ENCODE data around the gene AKT1. TPM values are rescaled to one million over a fixed set of nuclear protein-coding genes. Genes with fewer than 3 reads are reported as not detected.
"Not testable (repeated sequence)": the region's sequence is repeated elsewhere in the genome, so short reads cannot be mapped to it uniquely, and the experiment has no call there.

AKT1 gene
- total and polyA plus RNA-seq, 2 donors: 56.2 to 90.9 TPM

DNA sequence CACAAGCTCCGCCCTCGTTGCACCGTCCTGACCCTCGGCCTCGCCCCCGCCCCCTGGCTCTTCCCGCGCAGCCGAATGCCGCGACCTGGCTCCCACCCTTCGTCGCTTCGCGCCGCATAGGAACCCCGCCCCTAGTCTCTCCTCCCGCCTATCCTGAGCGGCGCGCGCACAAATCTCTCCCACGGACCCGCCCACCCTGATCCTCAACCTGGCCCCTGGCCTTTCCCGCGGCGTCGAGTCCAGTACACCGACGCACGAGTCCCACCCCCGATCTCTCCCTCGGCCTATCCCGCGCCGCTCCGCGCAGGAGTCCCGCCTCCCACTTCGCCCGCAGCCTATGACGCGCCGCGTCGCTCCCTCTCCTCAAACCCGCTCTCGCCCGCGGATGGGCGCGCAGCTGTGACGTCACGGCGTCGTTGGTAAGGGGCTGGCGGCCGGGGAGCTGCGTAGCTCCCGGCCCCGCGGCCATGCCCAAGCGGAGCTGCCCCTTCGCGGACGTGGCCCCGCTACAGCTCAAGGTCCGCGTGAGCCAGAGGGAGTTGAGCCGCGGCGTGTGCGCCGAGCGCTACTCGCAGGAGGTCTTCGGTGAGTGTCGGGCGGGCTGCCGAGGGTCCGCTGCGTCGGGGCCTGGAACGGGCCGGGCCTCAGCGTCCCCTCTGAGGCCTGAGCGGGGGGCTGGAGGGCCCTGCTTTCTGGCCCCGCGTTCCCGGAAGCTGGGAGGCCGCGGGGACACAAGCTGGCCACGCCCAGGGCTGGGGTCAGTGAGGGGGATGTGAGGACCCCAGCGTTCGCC, 42.6 kb downstream of the AKT1 start, which contains the start of gene SIVA1:
SIVA1 (plus strand) TSS at position 413 of the 793 bp plus-strand sequence; CDS start at position 468, 55 bp downstream.
- Histone ChIP-seq H3K4me1 (ENCODE audit: control insufficient read depth in 2 of 2, insufficient read depth in 2 of 2, low read length in 2 of 2) (peaks cover 38 to 72% of the 10 kb centered on the region in 2 donors), H3K36me3 (ENCODE audit: control insufficient read depth in 2 of 2, insufficient read depth in 2 of 2, low read length in 1 of 2) (peaks cover 12 to 35% of the 10 kb centered on the region in 2 donors), H3K27me3 (ENCODE audit: control insufficient read depth in 2 of 2, insufficient read depth in 1 of 2, low read length in 1 of 2) (no peaks in the 10 kb centered on the region), H3K9me3 (ENCODE audit: control insufficient read depth in 2 of 2, insufficient read depth in 1 of 2, low read length in 1 of 2) (peaks cover 0 to 27% of the 10 kb centered on the region in 2 donors), H3K27ac (ENCODE audit: low read depth in 1 of 2, low read length in 1 of 2) (peak within 1 kb of the TSS; percentile 67 to 96), H3K4me3 (ENCODE audit: low read length in 2 of 2) (peak within 1 kb of the TSS; percentile 90 to 97)
- peak; percentile 96 to 100 (median 99) for DNase-seq (ENCODE audit: low read depth in 6 of 9, low spot score in 9 of 9)
- WGBS: under 1% methylated on average over 95 of the region's 95 CpGs

GRCh38 chr14:104752423-104752734, 43.2 kb downstream of the AKT1 start:
- 2% methylated on average over 21 of the region's 21 CpGs for WGBS
- Histone ChIP-seq H3K9me3 (ENCODE audit: control insufficient read depth in 2 of 2, insufficient read depth in 1 of 2, low read length in 1 of 2) (peaks cover 0 to 27% of the 10 kb centered on the region in 2 donors), H3K27me3 (ENCODE audit: control insufficient read depth in 2 of 2, insufficient read depth in 1 of 2, low read length in 1 of 2) (no peaks in the 10 kb centered on the region), H3K27ac (ENCODE audit: low read depth in 1 of 2, low read length in 1 of 2) (peak overlapping the region; percentile 67 to 96), H3K4me3 (ENCODE audit: low read length in 2 of 2) (peak overlapping the region; percentile 90 to 97), H3K36me3 (ENCODE audit: control insufficient read depth in 2 of 2, insufficient read depth in 2 of 2, low read length in 1 of 2) (peaks cover 7 to 30% of the 10 kb centered on the region in 2 donors), H3K4me1 (ENCODE audit: control insufficient read depth in 2 of 2, insufficient read depth in 2 of 2, low read length in 2 of 2) (peaks cover 33 to 70% of the 10 kb centered on the region in 2 donors)
- DNase-seq (ENCODE audit: low read depth in 6 of 9, low spot score in 9 of 9): no peak

GRCh38 chr14:104751539-104752422, 43.8 kb downstream of the AKT1 start:
- H3K27me3 ChIP-seq (ENCODE audit: control insufficient read depth in 2 of 2, insufficient read depth in 1 of 2, low read length in 1 of 2): no peaks in the 10 kb centered on the region
- peaks cover 7 to 25% of the 10 kb centered on the region in 2 donors for H3K36me3 ChIP-seq (ENCODE audit: control insufficient read depth in 2 of 2, insufficient read depth in 2 of 2, low read length in 1 of 2)
- DNase-seq (ENCODE audit: low read depth in 6 of 9, low spot score in 9 of 9): no peak
- H3K4me3 ChIP-seq (ENCODE audit: low read length in 2 of 2): peak overlapping the region; percentile 90 to 97
- peak overlapping the region; percentile 67 to 96 for H3K27ac ChIP-seq (ENCODE audit: low read depth in 1 of 2, low read length in 1 of 2)
- peaks cover 0 to 27% of the 10 kb centered on the region in 2 donors for H3K9me3 ChIP-seq (ENCODE audit: control insufficient read depth in 2 of 2, insufficient read depth in 1 of 2, low read length in 1 of 2)
- H3K4me1 ChIP-seq (ENCODE audit: control insufficient read depth in 2 of 2, insufficient read depth in 2 of 2, low read length in 2 of 2): peaks cover 28 to 68% of the 10 kb centered on the region in 2 donors
- 77% methylated on average over 90 of the region's 90 CpGs for WGBS

DNA sequence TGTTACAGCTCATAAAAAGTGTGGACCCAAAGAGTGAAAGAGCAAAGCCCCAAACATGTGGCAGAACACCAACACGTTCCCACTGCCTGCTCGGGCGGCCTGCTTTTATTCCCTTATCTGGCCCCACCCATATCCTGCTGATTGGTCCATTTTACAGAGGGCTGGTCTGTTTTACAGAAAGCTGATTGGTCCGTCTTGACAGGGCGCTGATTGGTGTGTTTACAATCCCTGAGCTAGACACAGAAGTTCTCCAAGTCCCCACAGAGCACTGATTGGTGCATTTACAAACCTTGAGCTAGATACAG, 44.8 kb downstream of the AKT1 start:
- Histone ChIP-seq H3K4me1 (ENCODE audit: control insufficient read depth in 2 of 2, insufficient read depth in 2 of 2, low read length in 2 of 2) (peaks cover 17 to 68% of the 10 kb centered on the region in 2 donors), H3K36me3 (ENCODE audit: control insufficient read depth in 2 of 2, insufficient read depth in 2 of 2, low read length in 1 of 2) (peaks cover 0 to 14% of the 10 kb centered on the region in 2 donors), H3K9me3 (ENCODE audit: control insufficient read depth in 2 of 2, insufficient read depth in 1 of 2, low read length in 1 of 2) (peaks cover 0 to 27% of the 10 kb centered on the region in 2 donors)
- not testable (repeated sequence) for DNase-seq (ENCODE audit: low read depth in 6 of 9, low spot score in 9 of 9); H3K27me3 ChIP-seq (ENCODE audit: control insufficient read depth in 2 of 2, insufficient read depth in 1 of 2, low read length in 1 of 2); H3K27ac ChIP-seq (ENCODE audit: low read depth in 1 of 2, low read length in 1 of 2); H3K4me3 ChIP-seq (ENCODE audit: low read length in 2 of 2)
- WGBS: 97% methylated on average over 5 of the region's 5 CpGs

DNA sequence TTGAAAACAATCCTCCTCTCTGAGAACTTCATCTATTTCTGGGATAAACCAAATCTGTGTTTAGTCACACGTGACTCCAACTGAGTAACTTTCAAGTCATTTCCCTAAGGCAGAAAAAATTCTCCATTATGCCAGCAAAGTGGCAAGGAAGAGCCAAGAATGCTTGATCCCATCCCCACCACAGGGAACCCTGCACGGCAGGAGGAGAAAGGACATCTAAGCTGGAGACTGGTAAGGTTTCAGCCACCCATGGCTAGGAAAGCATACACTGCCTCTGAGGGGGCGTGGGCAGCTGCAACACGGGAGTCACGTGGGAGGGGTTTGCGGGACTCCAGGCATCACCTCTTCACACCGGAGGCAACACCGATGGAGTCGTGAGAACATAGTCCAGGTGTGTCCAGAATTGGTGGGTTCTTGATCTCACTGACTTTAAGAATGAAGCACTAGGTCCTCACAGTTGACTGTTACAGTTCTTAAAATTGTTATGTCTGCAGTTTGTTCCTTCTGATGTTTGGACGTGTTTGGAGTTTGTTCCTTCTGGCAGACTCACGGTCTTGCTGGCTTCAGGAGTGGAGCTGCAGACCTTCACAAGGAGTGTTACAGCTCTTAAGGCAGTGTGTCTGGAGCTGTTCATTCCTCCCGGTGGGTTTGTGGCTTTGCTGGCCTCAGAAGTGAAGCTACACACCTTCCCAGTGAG, 45.3 kb downstream of the AKT1 start:
- Histone ChIP-seq H3K4me3 (ENCODE audit: low read length in 2 of 2) (no peak overlapping the region), H3K27ac (ENCODE audit: low read depth in 1 of 2, low read length in 1 of 2) (no peak overlapping the region), H3K27me3 (ENCODE audit: control insufficient read depth in 2 of 2, insufficient read depth in 1 of 2, low read length in 1 of 2) (no peaks in the 10 kb centered on the region), H3K36me3 (ENCODE audit: control insufficient read depth in 2 of 2, insufficient read depth in 2 of 2, low read length in 1 of 2) (peaks cover 0 to 9% of the 10 kb centered on the region in 2 donors), H3K9me3 (ENCODE audit: control insufficient read depth in 2 of 2, insufficient read depth in 1 of 2, low read length in 1 of 2) (peaks cover 0 to 27% of the 10 kb centered on the region in 2 donors), H3K4me1 (ENCODE audit: control insufficient read depth in 2 of 2, insufficient read depth in 2 of 2, low read length in 2 of 2) (peaks cover 12 to 68% of the 10 kb centered on the region in 2 donors)
- DNase-seq (ENCODE audit: low read depth in 6 of 9, low spot score in 9 of 9): no peak
- WGBS: 96% methylated on average over 12 of the region's 12 CpGs

DNA sequence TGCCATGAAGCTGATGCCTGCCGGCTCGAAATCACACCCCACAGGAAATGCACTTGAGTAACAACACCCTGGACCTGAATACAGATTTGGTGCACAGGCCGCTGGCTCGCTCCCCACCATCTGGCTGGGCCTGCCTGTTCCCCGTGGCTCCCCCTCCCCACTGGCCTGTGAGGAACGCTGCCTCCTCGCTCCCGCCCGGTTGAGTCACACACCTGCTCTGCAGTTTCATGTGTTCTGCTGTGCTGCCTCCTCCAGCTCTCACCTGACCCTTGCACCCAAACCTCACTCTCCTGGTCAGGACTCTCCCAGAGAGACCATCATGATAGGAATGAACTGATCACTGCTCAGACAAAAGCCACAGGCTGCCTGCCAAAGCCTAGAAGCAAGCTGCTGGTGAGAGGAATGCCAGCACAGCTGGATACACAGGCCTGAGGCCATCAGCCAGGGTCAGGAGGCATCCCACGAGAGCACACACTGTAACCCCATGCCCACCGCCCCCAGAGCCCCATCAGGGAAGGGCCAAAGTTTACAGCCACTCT, 46.4 kb downstream of the AKT1 start:
- 86% methylated on average over 11 of the region's 11 CpGs for WGBS
- H3K27me3 ChIP-seq (ENCODE audit: control insufficient read depth in 2 of 2, insufficient read depth in 1 of 2, low read length in 1 of 2): no peaks in the 10 kb centered on the region
- H3K27ac ChIP-seq (ENCODE audit: low read depth in 1 of 2, low read length in 1 of 2): no peak overlapping the region
- H3K9me3 ChIP-seq (ENCODE audit: control insufficient read depth in 2 of 2, insufficient read depth in 1 of 2, low read length in 1 of 2): peaks cover 0 to 27% of the 10 kb centered on the region in 2 donors
- DNase-seq (ENCODE audit: low read depth in 6 of 9, low spot score in 9 of 9): no peak
- no peaks in the 10 kb centered on the region for H3K36me3 ChIP-seq (ENCODE audit: control insufficient read depth in 2 of 2, insufficient read depth in 2 of 2, low read length in 1 of 2)
- H3K4me3 ChIP-seq (ENCODE audit: low read length in 2 of 2): no peak overlapping the region
- peaks cover 4 to 58% of the 10 kb centered on the region in 2 donors for H3K4me1 ChIP-seq (ENCODE audit: control insufficient read depth in 2 of 2, insufficient read depth in 2 of 2, low read length in 2 of 2)

DNA sequence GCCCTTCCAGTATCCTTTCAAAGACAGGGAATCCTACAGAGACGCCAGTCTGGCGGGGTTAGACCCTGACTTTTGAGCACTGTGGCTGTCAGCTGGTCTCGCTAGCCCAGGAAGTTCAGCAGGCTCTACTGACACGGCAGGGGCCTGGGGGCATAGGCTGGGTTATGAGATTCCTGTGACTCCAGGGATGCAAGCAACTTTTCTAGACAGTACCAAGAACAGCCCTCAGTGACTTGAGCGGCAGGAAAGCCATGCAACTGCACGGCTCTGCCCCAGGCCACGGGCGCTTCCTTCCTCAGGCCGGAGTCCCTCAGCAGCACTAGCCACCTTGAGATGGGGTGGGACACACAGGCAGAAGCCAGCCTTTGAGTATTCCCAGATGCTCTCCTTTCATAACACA, 47.7 kb downstream of the AKT1 start:
- no peaks in the 10 kb centered on the region for H3K36me3 ChIP-seq (ENCODE audit: control insufficient read depth in 2 of 2, insufficient read depth in 2 of 2, low read length in 1 of 2)
- 81% methylated on average over 9 of the region's 9 CpGs for WGBS
- H3K27ac ChIP-seq (ENCODE audit: low read depth in 1 of 2, low read length in 1 of 2): no peak overlapping the region
- H3K27me3 ChIP-seq (ENCODE audit: control insufficient read depth in 2 of 2, insufficient read depth in 1 of 2, low read length in 1 of 2): no peaks in the 10 kb centered on the region
- no peak for DNase-seq (ENCODE audit: low read depth in 6 of 9, low spot score in 9 of 9)
- peaks cover 0 to 27% of the 10 kb centered on the region in 2 donors for H3K9me3 ChIP-seq (ENCODE audit: control insufficient read depth in 2 of 2, insufficient read depth in 1 of 2, low read length in 1 of 2)
- no peak overlapping the region for H3K4me3 ChIP-seq (ENCODE audit: low read length in 2 of 2)
- H3K4me1 ChIP-seq (ENCODE audit: control insufficient read depth in 2 of 2, insufficient read depth in 2 of 2, low read length in 2 of 2): peaks cover 4 to 54% of the 10 kb centered on the region in 2 donors

DNA sequence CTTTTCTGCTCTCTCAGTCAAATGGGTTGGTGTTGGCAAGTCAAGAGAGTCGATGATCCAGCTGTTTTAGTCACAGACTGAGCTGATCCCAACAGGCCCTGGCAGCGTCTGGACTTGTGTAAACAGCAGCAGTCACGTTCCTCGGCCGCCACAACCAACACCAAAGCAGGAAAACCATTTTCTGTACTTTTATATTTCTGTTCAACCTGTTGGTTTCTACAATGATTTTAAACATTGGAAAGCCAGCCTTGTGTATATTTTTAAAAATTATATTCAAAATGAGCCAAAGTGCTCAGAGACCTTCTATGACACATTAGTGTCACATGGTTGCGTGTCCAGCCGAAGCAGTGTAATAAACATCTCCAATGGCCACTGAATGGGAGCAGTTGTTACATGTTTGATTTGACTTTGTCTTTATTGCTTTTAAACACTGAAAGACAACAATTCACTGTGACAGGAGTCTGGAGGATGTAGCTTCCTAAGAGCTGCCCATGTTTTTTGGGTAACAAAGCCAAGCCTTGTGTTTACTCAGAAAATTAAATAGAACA, 48.5 kb downstream of the AKT1 start:
- DNase-seq (ENCODE audit: low read depth in 6 of 9, low spot score in 9 of 9): no peak
- Histone ChIP-seq H3K36me3 (ENCODE audit: control insufficient read depth in 2 of 2, insufficient read depth in 2 of 2, low read length in 1 of 2) (no peaks in the 10 kb centered on the region), H3K4me1 (ENCODE audit: control insufficient read depth in 2 of 2, insufficient read depth in 2 of 2, low read length in 2 of 2) (peaks cover 2 to 50% of the 10 kb centered on the region in 2 donors), H3K4me3 (ENCODE audit: low read length in 2 of 2) (no peak overlapping the region), H3K27ac (ENCODE audit: low read depth in 1 of 2, low read length in 1 of 2) (peak overlapping the region in 1 of 2 donors; percentile 49), H3K27me3 (ENCODE audit: control insufficient read depth in 2 of 2, insufficient read depth in 1 of 2, low read length in 1 of 2) (no peaks in the 10 kb centered on the region), H3K9me3 (ENCODE audit: control insufficient read depth in 2 of 2, insufficient read depth in 1 of 2, low read length in 1 of 2) (peaks cover 0 to 22% of the 10 kb centered on the region in 2 donors)
- 93% methylated on average over 7 of the region's 7 CpGs for WGBS

All from thymus (tissue), 11 donors.